Neural progenitor cell (in vitro differentiated cells): ENCODE measurements around the gene UNC45A.

Experiments
- EZH2 ChIP-seq: fragments of 200-600 bp; sonication (generic); IDR thresholded peaks from 2 replicates; pipeline ENCODE4 v1.6.1; 2017; ENCODE audit warnings: antibody characterized with exemption, mild to moderate bottlenecking, moderate library complexity
- EZH2phosphoT487 ChIP-seq: fragments of 200-600 bp; sonication (generic); IDR thresholded peaks from 2 replicates; pipeline ENCODE4 v1.6.1; 2017; ENCODE audit warnings: antibody characterized with exemption
- TF ChIP-seq, protein P1 (sequence below): fragments of 200-600 bp; sonication (generic); IDR thresholded peaks from 2 replicates; pipeline ENCODE4 v1.5.1; 2017; ENCODE audit warnings: antibody characterized with exemption, mild to moderate bottlenecking

DNA sequence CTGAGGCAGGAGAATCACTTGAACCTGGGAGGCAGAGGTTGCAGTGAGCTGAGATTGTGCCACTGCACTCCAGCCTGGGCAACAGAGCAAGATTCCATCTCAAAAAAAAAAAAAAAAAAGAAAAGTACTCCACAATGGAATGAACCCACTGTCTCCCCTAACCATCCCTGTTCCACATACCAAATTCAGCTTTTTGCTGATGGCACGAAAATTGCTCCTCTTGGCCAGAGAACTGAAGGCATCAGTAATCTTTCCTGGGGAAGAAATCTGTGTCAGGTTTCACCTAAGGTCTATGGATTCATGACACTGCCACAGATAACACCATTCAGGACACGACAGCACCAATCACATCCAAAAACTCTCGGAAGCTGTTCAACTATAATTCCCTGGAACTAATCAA is 66.1 kb downstream of the UNC45A start:
- TF ChIP-seq, protein P1, sequence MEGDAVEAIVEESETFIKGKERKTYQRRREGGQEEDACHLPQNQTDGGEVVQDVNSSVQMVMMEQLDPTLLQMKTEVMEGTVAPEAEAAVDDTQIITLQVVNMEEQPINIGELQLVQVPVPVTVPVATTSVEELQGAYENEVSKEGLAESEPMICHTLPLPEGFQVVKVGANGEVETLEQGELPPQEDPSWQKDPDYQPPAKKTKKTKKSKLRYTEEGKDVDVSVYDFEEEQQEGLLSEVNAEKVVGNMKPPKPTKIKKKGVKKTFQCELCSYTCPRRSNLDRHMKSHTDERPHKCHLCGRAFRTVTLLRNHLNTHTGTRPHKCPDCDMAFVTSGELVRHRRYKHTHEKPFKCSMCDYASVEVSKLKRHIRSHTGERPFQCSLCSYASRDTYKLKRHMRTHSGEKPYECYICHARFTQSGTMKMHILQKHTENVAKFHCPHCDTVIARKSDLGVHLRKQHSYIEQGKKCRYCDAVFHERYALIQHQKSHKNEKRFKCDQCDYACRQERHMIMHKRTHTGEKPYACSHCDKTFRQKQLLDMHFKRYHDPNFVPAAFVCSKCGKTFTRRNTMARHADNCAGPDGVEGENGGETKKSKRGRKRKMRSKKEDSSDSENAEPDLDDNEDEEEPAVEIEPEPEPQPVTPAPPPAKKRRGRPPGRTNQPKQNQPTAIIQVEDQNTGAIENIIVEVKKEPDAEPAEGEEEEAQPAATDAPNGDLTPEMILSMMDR = no peak
- TF ChIP-seq EZH2 (no peak), EZH2phosphoT487 (no peak)
